ENCODE data around the gene RAPGEF4. TPM values are rescaled to one million over a fixed set of nuclear protein-coding genes. Genes with fewer than 3 reads are reported as not detected.

RAPGEF4 gene
- total RNA-seq, 2 experiments from 2014 or later: 0.85 to 1.3 TPM

DNA sequence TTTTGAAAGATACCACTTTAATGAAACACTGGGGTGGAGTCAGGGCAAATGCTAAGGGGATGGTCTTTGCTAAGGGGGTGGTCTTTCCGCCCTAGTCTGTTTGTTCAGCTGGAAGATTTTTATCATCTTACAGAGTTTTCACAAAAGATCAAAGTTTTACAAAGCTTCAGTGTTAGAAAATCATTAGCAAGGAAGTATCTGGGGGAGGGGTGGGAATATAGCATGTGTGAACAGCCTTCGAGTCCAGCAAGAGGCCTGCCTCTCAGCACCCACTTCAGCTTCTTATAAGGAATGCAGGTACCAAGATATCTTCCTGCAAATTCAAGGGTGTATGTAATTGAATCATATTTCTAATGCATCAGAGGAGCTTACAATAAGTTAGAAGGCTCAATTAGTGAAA is 112.9 kb downstream of the RAPGEF4 start:
- no peak for ATAC-seq
- CTCF ChIA-PET: interaction anchor here (0.7 to 1.0 kb wide), 2 partner anchors 15 to 42 kb away, joined by 4 to 5 read pairs; no protein-coding TSS in a partner anchor
- Mint-ChIP-seq H3K36me3 (ENCODE audit: low read depth) (no peaks in the 10 kb centered on the region), H3K27ac (no peak overlapping the region), H3K9me3 (peaks cover 3% of the 10 kb centered on the region), H3K4me3 (no peak overlapping the region), H3K4me1 (ENCODE audit: low read depth) (no peaks in the 10 kb centered on the region), H3K27me3 (no peaks in the 10 kb centered on the region)
- intact Hi-C loops (cut with micrococcal nuclease): no loop called here
- DNase-seq: no peak
- POLR2A ChIA-PET: interaction anchor here (0.7 kb wide), 1 partner anchor 9 kb away, joined by 3 read pairs; no protein-coding TSS in a partner anchor
- TF ChIP-seq CTCF (IDR thresholded peaks at IDR 0.05): no peak

DNA sequence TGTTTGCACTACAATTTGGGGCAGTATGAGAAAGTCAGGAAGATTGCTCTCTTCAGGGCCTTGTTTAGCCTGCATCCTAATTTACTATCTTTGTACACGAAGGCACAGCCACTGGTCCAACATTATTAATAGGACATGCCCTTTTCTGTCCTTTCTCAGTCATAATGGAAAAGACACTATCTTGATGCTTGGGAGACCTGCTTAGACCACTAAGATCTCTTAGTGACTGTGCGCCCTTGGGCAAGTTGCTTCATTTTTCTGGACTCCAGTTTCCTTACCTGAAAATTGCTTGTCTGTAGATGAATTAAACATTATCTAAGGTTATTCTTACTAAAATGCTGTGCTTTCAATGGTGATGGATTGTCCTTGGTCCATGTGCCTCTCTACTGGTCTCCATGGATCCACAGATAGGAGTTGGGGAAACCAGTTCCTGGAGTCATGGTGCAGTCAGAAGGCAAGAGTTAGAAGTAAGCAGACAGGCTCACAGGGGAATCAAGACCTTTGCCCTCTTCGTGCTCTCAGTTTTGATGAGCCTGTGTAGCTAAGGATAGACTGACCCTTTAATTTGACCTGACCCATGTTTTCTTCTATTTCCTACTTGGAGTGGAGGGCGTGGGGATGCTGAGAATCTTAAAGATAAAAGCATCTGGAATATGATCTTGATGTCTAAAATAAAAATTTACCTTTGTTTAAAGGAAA is 114.0 kb downstream of the RAPGEF4 start:
- TF ChIP-seq CTCF (IDR thresholded peaks at IDR 0.05): no peak
- CTCF ChIA-PET: no interaction called here
- H3K9me3 Mint-ChIP-seq: peaks cover 3% of the 10 kb centered on the region

DNA sequence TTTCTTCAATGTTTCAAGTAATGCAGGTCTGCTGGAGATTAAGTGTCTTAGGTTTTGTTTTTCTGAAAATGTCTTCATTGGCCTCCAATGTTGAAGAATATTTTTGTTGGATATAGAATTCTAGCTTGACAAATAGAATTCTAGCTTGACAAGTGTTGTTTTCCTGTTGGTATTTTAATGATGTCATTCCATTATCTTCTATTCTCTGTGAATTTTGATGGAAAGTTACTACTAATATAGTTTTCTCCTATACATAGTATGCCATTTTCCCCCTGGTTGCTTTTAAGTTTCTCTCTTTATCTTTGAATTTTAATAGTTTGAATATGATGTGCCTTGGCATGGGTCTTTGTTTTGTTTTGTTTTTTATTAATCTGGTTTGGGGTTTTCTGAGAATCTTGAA is 119.9 kb downstream of the RAPGEF4 start:
- Mint-ChIP-seq H3K36me3 (ENCODE audit: low read depth) (no peaks in the 10 kb centered on the region), H3K4me3 (no peak overlapping the region), H3K4me1 (ENCODE audit: low read depth) (no peaks in the 10 kb centered on the region), H3K27ac (no peak overlapping the region), H3K27me3 (peaks cover 6% of the 10 kb centered on the region), H3K9me3 (peaks cover 3% of the 10 kb centered on the region)
- POLR2A ChIA-PET: no interaction called here
- CTCF ChIA-PET: no interaction called here
- TF ChIP-seq CTCF (IDR thresholded peaks at IDR 0.05): no peak
- ATAC-seq (no peak), DNase-seq (no peak)
- intact Hi-C loops (cut with micrococcal nuclease): no loop called here

More for the DNA sequence above, 114.0 kb downstream of the RAPGEF4 start:
- no peak overlapping the region for H3K27ac Mint-ChIP-seq
- no peaks in the 10 kb centered on the region for H3K4me1 Mint-ChIP-seq (ENCODE audit: low read depth)
- no peak for DNase-seq
- H3K4me3 Mint-ChIP-seq: no peak overlapping the region
- ATAC-seq: no peak
- POLR2A ChIA-PET: no interaction called here
- intact Hi-C loops (cut with micrococcal nuclease): no loop called here
- no peaks in the 10 kb centered on the region for H3K36me3 Mint-ChIP-seq (ENCODE audit: low read depth)
- H3K27me3 Mint-ChIP-seq: no peaks in the 10 kb centered on the region

- ChIA-PET POLR2A (no interaction called here), CTCF (interaction anchor here (0.7 to 1.1 kb wide), 2 partner anchors 51 to 75 kb away, joined by 3 to 7 read pairs; no protein-coding TSS in a partner anchor)
- no peak for DNase-seq
- Mint-ChIP-seq H3K27me3 (peaks cover 10% of the 10 kb centered on the region), H3K27ac (no peak overlapping the region), H3K4me3 (no peak overlapping the region), H3K4me1 (ENCODE audit: low read depth) (no peaks in the 10 kb centered on the region), H3K9me3 (peaks cover 1% of the 10 kb centered on the region), H3K36me3 (ENCODE audit: low read depth) (no peaks in the 10 kb centered on the region)
- no peak for ATAC-seq
- no peak for TF ChIP-seq CTCF (IDR thresholded peaks at IDR 0.05)
- intact Hi-C loops (cut with micrococcal nuclease): no loop called here
These were observed 121.0 kb downstream of the RAPGEF4 start for GRCh38 chr2:172856606-172857005.

DNA sequence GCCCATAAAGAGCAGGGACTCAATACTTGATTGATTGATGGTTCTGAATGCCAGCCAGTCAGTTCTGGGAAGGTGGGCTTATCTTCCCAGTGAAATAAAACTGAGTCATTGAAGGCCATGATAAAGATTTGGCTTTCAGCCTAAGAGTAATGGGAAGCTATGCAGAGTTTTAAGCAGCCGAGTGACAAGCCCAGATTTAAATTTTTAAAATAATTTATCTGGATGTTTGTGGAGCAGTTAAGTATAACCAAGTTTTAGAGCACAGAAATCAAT is 122.8 kb downstream of the RAPGEF4 start:
- no peaks in the 10 kb centered on the region for H3K9me3 Mint-ChIP-seq
- ATAC-seq (no peak), DNase-seq (no peak)
- no peak overlapping the region for H3K4me3 Mint-ChIP-seq
- H3K27ac Mint-ChIP-seq: no peak overlapping the region
- H3K4me1 Mint-ChIP-seq (ENCODE audit: low read depth): no peaks in the 10 kb centered on the region
- H3K36me3 Mint-ChIP-seq (ENCODE audit: low read depth): no peaks in the 10 kb centered on the region
- ChIA-PET CTCF (interaction anchor here (1.1 to 3.8 kb wide), 3 partner anchors 11 to 74 kb away, joined by 4 to 12 read pairs (median 4); no protein-coding TSS in a partner anchor), POLR2A (no interaction called here)
- TF ChIP-seq CTCF (IDR thresholded peaks at IDR 0.05): no peak
- intact Hi-C loops (cut with micrococcal nuclease): no loop called here
- peaks cover 17% of the 10 kb centered on the region for H3K27me3 Mint-ChIP-seq

Measured in activated CD8-positive, alpha-beta T cell treated with anti-CD3 and anti-CD28 coated beads for 36 hours (primary cell).